HTR-8/SVneo (cell line): ENCODE results near the gene UBN2.

ENCODE experiments used
- DNase-seq: peaks from one replicate; pipeline ENCODE4 v3.0.0; 2011; ENCODE audit warnings: low spot score, mixed read lengths; ENCODE audit not compliant: insufficient read length
- FAIRE-seq: peaks from 2 replicates; lab custom pipeline; 2011; peaks lifted over from hg19 to GRCh38; lab: Jason Lieb, UNC

Gene UBN2

DNA sequence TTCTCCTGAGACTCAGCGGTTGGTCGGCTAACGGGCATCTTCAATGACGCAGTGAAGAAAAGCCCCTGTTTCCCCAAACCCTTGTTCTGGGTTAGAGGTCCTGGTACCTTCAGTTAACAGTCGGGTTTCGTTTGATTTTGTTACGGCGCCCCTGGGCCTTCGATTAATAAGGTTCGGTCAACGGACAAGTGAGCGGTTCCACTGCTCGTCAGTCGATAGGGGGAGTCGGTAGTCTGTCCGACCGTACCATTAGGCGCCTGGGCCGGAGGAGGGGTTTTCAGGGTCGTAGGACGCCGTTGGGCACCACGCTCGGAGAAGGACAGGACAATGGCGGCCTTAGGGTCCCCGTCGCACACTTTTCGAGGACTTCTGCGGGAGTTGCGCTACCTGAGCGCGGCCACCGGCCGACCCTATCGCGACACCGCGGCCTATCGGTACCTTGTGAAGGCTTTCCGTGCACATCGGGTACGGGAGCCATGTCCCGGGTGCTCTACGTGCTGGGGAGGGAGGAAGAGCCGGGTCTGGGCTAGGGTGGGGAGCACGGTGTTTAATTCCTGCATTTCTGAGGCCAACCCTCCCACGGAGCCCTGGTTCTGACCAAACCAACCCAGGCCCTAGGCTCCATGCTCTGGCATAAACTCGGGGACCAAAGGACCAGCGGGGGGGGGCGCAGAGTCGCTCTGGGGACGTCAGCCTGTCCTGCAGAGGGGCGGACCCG, 110.2 kb downstream of the UBN2 start, which contains the start of gene FMC1:
Gene FMC1, plus strand, starts transcription at position 280 of the 718 bp plus-strand sequence. Its CDS starts 48 bp downstream, at position 328.
- DNase-seq (peak; percentile 62), FAIRE-seq (no peak)

DNA sequence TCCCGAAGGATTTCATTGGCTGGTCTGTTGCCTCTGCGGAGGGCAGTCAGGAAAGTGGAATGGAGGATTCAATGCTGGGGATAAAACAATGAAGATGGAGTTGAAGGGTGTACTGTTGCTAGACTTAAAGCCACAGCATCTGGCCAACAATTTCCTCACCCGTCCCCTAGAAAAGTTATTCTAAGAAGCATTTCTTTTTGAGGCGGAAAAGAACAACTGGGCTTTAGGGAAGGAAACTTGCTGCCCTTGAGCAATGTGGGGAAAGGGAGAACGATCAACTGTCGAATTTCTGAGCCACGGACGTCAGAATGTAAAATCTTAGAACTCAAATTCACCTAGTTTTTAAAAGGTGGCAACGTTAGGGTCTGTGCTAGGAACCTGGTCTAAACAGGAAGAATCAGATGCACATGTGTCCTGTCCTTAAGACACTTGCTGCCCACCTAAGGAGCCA, 110.8 kb downstream of the UBN2 start:
- no peak for FAIRE-seq

DNA sequence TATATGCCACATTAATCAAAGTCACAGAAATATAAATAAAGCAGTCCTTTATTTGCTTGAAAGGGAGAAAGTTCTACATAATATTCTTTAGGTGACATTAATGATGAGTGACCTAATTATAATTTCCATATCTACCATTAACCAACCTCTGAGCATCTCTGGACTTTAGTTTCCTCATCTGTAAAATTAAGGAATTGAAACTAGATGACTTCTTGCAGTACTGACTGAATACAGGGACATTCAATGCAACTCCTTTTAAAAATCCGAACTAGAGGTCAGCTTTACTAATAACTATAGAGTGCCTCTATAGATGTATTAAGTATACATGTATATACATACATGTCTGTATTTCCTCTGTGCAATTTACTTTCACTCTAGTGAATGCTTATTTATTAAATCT, 114.0 kb downstream of the UBN2 start:
- DNase-seq (no peak), FAIRE-seq (no peak)

More for the DNA sequence above, 110.8 kb downstream of the UBN2 start:
- DNase-seq = peak; percentile 84

DNA sequence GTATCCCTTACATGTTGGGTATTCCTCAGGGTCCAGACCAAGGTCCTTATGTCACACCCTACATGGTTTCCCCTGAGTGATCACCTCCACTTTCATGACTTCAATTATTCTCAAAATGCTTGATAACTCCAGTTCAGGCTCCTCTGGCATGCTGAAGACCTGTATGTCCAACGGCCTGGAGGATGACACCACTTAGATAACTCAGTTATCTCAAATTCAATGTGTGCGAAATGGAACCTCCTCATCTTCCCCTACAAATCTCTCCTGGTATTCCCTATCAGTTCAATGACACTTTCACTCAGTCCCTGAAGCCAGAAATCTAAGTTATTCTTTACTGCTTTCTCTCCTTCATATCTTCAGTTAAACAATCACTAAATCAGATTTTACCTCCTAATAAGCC, 120.0 kb downstream of the UBN2 start:
- DNase-seq (no peak), FAIRE-seq (no peak)

DNA sequence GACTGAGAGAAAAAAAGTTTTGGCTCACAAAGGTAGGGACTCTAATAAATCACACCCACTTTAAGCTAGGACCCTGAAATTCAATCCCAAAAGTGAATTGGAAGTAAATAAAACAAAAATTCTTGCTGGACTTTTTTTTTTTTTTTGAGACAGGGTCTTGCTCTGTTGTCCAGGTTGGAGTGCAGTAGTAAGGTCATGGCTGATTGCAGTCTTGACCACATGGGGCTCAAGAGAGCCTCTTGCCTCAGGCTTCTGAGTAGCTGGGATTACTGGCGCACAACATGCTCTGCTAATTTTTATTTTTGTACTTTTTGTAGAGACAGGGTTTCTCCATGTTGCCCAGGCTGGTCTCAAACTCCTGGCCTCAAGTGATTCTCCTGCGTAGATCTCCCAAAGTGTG, 123.7 kb downstream of the UBN2 start:
- DNase-seq = no peak

DNA sequence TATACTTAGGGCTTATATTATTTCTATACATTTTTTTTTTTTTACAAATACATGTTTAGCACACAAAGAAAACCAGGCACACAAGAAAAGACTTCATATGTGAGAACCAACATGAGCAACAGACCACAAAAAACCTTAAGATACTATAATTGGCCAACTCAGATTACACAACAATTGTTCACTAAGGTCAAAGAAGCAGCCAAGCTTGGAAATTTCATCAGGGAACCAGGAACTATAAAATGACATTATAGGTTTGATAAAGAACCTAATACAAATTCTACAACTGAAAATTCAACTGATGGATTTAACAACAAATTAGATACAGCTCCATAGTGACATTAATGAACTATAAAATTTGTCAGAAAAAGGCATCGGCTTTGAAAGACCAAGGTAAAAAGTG, 124.3 kb downstream of the UBN2 start:
- FAIRE-seq = no peak
- no peak for DNase-seq

More for the DNA sequence above, 123.7 kb downstream of the UBN2 start:
- no peak for FAIRE-seq
